Astrocyte of the spinal cord (primary cell): ENCODE results near the gene PFKFB3.

Experiments
- DNase-seq: peaks from one replicate; pipeline ENCODE4 v3.0.0; 2011; ENCODE audit warnings: low read depth, low spot score
- H3K4me3 ChIP-seq: 2 replicates; pipeline ENCODE4 v1.5.1; 2011; ENCODE audit warnings: low read depth, mild to moderate bottlenecking, low read length, moderate library complexity
- CTCF ChIP-seq: IDR thresholded peaks from 2 replicates; pipeline ENCODE4 v1.5.1; 2012; ENCODE audit warnings: low read depth, mild to moderate bottlenecking, low read length, inconsistent platforms
- in situ Hi-C: cut with HindIII; loops from 2 replicates; pipeline ENCODE4 v1.10.0; 2017; ENCODE audit warnings: low sequenced_read_pairs

Gene PFKFB3

GRCh38 chr10:6171881-6172695 is 30.6 kb upstream of the PFKFB3 start:
- in situ Hi-C loops = no loop called here
- no peak for TF ChIP-seq CTCF
- DNase-seq = peak; percentile 97
- H3K4me3 ChIP-seq = no peak overlapping the region

- DNase-seq = no peak
- peak; percentile 34 for TF ChIP-seq CTCF
- H3K4me3 ChIP-seq = no peak overlapping the region
- in situ Hi-C loops = no loop called here
Measured at GRCh38 chr10:6173203-6173602, 29.5 kb upstream of the PFKFB3 start.

- H3K4me3 ChIP-seq = no peak overlapping the region
- DNase-seq = no peak
- no peak for TF ChIP-seq CTCF
- in situ Hi-C loops = no loop called here
Measured at GRCh38 chr10:6174201-6174874, 28.4 kb upstream of the PFKFB3 start.

- no peak for TF ChIP-seq CTCF
- no peak overlapping the region for H3K4me3 ChIP-seq
- in situ Hi-C loops = no loop called here
- no peak for DNase-seq
Measured at GRCh38 chr10:6175329-6176055, 27.2 kb upstream of the PFKFB3 start.

- TF ChIP-seq CTCF = no peak
- H3K4me3 ChIP-seq = no peak overlapping the region
- peak; percentile 47 for DNase-seq
- in situ Hi-C loops = no loop called here
Measured at GRCh38 chr10:6176691-6177231, 26.0 kb upstream of the PFKFB3 start.

GRCh38 chr10:6177880-6178281 is 24.9 kb upstream of the PFKFB3 start:
- no peak overlapping the region for H3K4me3 ChIP-seq
- TF ChIP-seq CTCF = no peak
- DNase-seq = no peak
- in situ Hi-C loops = no loop called here
